ENCODE measurements around the gene PYGB.
"Not testable (repeated sequence)": the region's sequence is repeated elsewhere in the genome, so short reads cannot be mapped to it uniquely, and the experiment has no call there.

The PYGB gene

GRCh38 chr20:25230166-25230831 lies 17.6 kb upstream of the PYGB start:
- no peak for DNase-seq

GRCh38 chr20:25233016-25233772 lies 14.7 kb upstream of the PYGB start:
- DNase-seq: no peak

- not testable (repeated sequence) for DNase-seq
These were observed 13.7 kb upstream of the PYGB start for GRCh38 chr20:25234009-25234849.

- no peak for DNase-seq
These were observed 11.2 kb upstream of the PYGB start for GRCh38 chr20:25236450-25237304.

- DNase-seq: peak; percentile 72
These were observed 10.1 kb upstream of the PYGB start for GRCh38 chr20:25237610-25238318.

GRCh38 chr20:25238319-25239037 lies 9.4 kb upstream of the PYGB start:
- DNase-seq: no peak

GRCh38 chr20:25239387-25240370 lies 8.2 kb upstream of the PYGB start:
- no peak for DNase-seq

- DNase-seq: not testable (repeated sequence)
These were observed 6.8 kb upstream of the PYGB start for GRCh38 chr20:25240851-25241658.

- not testable (repeated sequence) for DNase-seq
These were observed 6.3 kb upstream of the PYGB start for GRCh38 chr20:25241659-25241955.

GRCh38 chr20:25242231-25242630 lies 5.7 kb upstream of the PYGB start:
- no peak for DNase-seq

- DNase-seq: no peak
These were observed 4.4 kb upstream of the PYGB start for GRCh38 chr20:25243416-25243979.

- DNase-seq: no peak
These were observed 2.9 kb upstream of the PYGB start for GRCh38 chr20:25244976-25245375.

- DNase-seq: no peak
These were observed 2.4 kb upstream of the PYGB start for GRCh38 chr20:25245461-25245860.

GRCh38 chr20:25246182-25246999 lies 1.5 kb upstream of the PYGB start:
- no peak for DNase-seq

- no peak for DNase-seq
These were observed 826 bp upstream of the PYGB start for GRCh38 chr20:25247000-25247517.

GRCh38 chr20:25247518-25247955 lies 348 bp upstream of the PYGB start:
- peak; percentile 55 for DNase-seq

- DNase-seq: no peak
These were observed 894 bp downstream of the PYGB start for GRCh38 chr20:25248786-25249172.
